IPS-15b (cell line): ENCODE measurements around the gene NT5C3B.
A peak's percentile ranks its signal among the peaks of the same experiment; 100 is the strongest.
"Not testable (repeated sequence)": the region's sequence is repeated elsewhere in the genome, so short reads cannot be mapped to it uniquely, and the experiment has no call there.

Experiments
- H3K27me3 ChIP-seq: one replicate; pipeline ENCODE4 v1.6.1; 2013; ENCODE audit warnings: low read length; ENCODE audit not compliant: control insufficient read depth, insufficient read depth
- H3K36me3 ChIP-seq: one replicate; pipeline ENCODE4 v1.6.1; 2013; ENCODE audit warnings: low read length; ENCODE audit not compliant: control insufficient read depth, insufficient read depth
- H3K4me1 ChIP-seq: one replicate; pipeline ENCODE4 v1.6.1; 2013; ENCODE audit warnings: mild to moderate bottlenecking, low read length; ENCODE audit not compliant: control insufficient read depth, insufficient read depth
- H3K4me3 ChIP-seq: one replicate; pipeline ENCODE4 v1.5.1; 2013; ENCODE audit warnings: low read depth, low read length
- H3K9ac ChIP-seq: one replicate; pipeline ENCODE4 v1.6.1; 2013; ENCODE audit warnings: low read depth, mild to moderate bottlenecking, low read length
- H3K9me3 ChIP-seq: one replicate; pipeline ENCODE4 v1.6.1; 2013; ENCODE audit warnings: mild to moderate bottlenecking, low read length; ENCODE audit not compliant: control insufficient read depth, insufficient read depth

NT5C3B gene

DNA sequence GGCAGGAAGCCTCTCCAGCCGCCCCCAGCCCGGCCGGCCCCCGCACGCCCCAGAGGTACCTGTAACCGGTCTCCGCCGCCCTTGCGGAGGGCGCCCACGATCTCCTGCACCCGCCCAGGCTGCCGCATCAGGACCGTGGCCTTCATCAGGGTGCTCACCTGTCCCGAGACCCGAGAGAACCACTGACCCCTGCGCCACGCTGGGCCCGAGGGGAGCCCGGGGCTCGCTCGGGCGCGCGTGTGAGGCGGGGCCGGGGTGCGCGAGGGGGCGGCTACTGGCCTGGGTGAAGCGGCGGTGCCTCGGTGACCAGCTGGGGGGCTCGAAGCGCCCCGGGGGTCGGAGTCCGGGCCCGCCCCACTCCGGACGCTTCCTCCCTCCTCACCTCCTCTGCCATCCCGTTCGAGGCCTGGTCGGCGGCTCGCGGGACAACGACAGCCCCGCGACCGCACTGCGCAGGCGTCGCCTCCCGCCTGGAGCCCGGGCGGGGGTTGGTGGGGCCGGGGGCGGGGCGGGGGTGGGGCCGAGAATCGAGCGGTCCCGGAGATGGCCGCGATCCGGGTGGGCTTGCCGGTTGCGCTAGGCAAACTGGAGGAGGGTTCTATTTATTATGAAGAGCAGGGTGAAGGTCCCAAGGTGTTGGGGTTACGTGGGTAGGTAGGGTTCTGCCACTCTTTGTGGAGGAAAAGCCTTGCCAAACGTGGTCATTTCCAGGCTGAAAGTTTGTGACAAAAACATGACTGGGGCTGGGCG lies at the start of gene NT5C3B:
Gene NT5C3B (minus strand): TSS at position 433 of the 750 bp plus-strand sequence. CDS start 39 bp downstream, at position 394.
- Histone ChIP-seq H3K36me3 (peaks cover 2% of the 10 kb centered on the region), H3K4me3 (peak within 1 kb of the TSS; percentile 56), H3K9me3 (no peaks in the 10 kb centered on the region), H3K27me3 (peaks cover 5% of the 10 kb centered on the region), H3K4me1 (no peaks in the 10 kb centered on the region), H3K9ac (peak within 1 kb of the TSS; percentile 88)

GRCh38 chr17:41885733-41886132 lies 49.7 kb upstream of the NT5C3B start:
- Histone ChIP-seq H3K27me3 (no peaks in the 10 kb centered on the region), H3K36me3 (peaks cover 60% of the 10 kb centered on the region), H3K9me3 (no peaks in the 10 kb centered on the region), H3K4me1 (peaks cover 3% of the 10 kb centered on the region), H3K9ac (no peak overlapping the region), H3K4me3 (no peak overlapping the region)

- Histone ChIP-seq H3K4me1 (peaks cover 3% of the 10 kb centered on the region), H3K9ac (no peak overlapping the region), H3K36me3 (peaks cover 70% of the 10 kb centered on the region), H3K4me3 (no peak overlapping the region), H3K27me3 (no peaks in the 10 kb centered on the region), H3K9me3 (no peaks in the 10 kb centered on the region)
Measured at GRCh38 chr17:41882756-41883155, 46.7 kb upstream of the NT5C3B start.

DNA sequence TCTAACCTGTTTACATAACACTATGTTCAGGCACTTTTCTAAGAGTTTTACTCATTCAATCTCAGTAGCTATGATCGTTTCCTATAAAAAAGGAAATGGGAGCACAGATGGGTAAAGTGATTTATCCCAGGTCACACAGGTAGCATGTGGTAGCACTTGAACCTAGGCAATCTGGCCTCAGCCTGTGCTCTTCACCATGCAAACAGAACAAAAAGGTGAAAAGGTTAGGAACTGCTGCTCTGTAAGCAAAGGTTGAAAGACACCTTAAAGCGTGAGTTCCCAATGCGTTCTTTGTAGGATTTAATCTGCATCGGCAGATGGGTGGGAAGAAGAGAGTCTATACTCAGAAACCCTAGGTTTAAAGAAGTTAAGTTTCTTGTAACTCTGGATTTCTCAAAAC lies 44.1 kb upstream of the NT5C3B start:
- Histone ChIP-seq H3K9me3 (no peaks in the 10 kb centered on the region), H3K27me3 (no peaks in the 10 kb centered on the region), H3K4me1 (peaks cover 3% of the 10 kb centered on the region), H3K9ac (no peak overlapping the region), H3K36me3 (peaks cover 57% of the 10 kb centered on the region), H3K4me3 (no peak overlapping the region)

DNA sequence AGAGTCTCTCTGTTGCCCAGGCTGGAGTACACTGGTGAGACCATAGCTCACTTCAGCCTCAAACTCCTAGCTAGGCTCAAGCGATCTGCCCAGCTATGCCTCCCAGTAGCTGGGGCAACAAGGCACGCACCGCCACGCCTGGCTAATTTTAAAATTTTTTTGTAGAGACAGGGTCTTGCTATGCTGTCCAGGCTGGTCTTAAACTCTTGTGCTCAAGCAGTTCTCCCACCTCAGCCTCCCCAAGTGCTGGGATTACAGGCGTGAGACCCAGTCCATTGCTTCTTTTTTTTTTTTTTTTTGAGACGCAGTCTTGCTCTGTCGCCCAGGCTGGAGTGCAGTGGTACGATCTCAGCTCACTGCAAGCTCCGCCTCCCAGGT lies 38.2 kb upstream of the NT5C3B start:
- H3K4me3 ChIP-seq, result not testable (repeated sequence)
- peaks cover 64% of the 10 kb centered on the region for H3K36me3 ChIP-seq

GRCh38 chr17:41873559-41874292 lies 37.7 kb upstream of the NT5C3B start:
- no peaks in the 10 kb centered on the region for H3K9me3 ChIP-seq
- peaks cover 68% of the 10 kb centered on the region for H3K36me3 ChIP-seq
- H3K4me3 ChIP-seq, result no peak overlapping the region
- H3K4me1 ChIP-seq, result no peaks in the 10 kb centered on the region
- no peaks in the 10 kb centered on the region for H3K27me3 ChIP-seq
- no peak overlapping the region for H3K9ac ChIP-seq

More for the DNA sequence above, 38.2 kb upstream of the NT5C3B start:
- not testable (repeated sequence) for H3K9ac ChIP-seq, H3K27me3 ChIP-seq, H3K4me1 ChIP-seq, H3K9me3 ChIP-seq

- Histone ChIP-seq H3K4me3 (no peak overlapping the region), H3K36me3 (peaks cover 53% of the 10 kb centered on the region), H3K4me1 (no peaks in the 10 kb centered on the region), H3K9me3 (no peaks in the 10 kb centered on the region), H3K9ac (no peak overlapping the region), H3K27me3 (no peaks in the 10 kb centered on the region)
Measured at GRCh38 chr17:41871789-41872188, 35.8 kb upstream of the NT5C3B start.

DNA sequence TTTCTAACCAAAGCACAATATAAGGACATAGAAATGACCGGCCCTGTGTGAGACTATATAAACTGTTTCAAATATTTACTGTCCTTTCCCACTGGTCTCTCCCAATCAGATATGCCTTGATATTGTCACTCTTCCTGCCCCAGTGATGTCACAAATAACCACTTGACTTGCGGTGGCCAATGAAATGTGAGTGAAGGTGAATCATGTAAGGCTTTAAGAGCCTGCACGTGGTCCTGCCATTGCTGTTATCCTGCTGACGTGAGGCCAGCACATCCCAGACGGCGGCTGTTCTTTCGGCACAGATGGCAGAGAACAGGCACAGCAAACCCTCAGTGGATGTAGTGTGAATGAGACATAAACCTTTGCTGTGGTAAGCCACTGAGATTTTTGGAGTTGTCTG lies 34.6 kb upstream of the NT5C3B start:
- Histone ChIP-seq H3K27me3 (no peaks in the 10 kb centered on the region), H3K4me3 (no peak overlapping the region), H3K9ac (no peak overlapping the region), H3K4me1 (no peaks in the 10 kb centered on the region), H3K9me3 (no peaks in the 10 kb centered on the region), H3K36me3 (peaks cover 53% of the 10 kb centered on the region)

DNA sequence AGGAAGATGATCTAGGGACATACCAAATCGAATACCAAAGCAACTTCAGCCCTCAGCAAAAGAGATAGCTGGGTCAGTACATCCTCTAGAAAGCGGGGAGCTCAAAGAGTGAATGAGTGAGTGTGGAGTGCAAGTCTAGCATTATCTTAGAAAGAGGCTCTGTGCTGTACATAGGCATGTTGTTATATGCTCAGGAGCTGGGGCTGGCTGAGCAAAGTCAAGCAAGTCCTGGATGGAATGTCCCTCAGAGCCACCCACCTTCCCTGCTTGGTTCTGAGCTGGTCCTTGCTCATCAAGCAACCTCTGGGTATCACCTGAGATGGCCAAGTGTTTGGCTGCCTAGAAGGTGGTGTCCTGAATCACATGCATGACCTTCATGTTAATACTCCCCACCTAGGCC lies 34.1 kb upstream of the NT5C3B start:
- Histone ChIP-seq H3K9ac (no peak overlapping the region), H3K27me3 (no peaks in the 10 kb centered on the region), H3K9me3 (no peaks in the 10 kb centered on the region), H3K4me1 (no peaks in the 10 kb centered on the region), H3K36me3 (peaks cover 53% of the 10 kb centered on the region), H3K4me3 (no peak overlapping the region)

- no peaks in the 10 kb centered on the region for H3K27me3 ChIP-seq
- no peak overlapping the region for H3K9ac ChIP-seq
- no peaks in the 10 kb centered on the region for H3K9me3 ChIP-seq
- H3K4me3 ChIP-seq, result no peak overlapping the region
- peaks cover 53% of the 10 kb centered on the region for H3K36me3 ChIP-seq
- no peaks in the 10 kb centered on the region for H3K4me1 ChIP-seq
Measured at GRCh38 chr17:41869426-41869825, 33.4 kb upstream of the NT5C3B start.

DNA sequence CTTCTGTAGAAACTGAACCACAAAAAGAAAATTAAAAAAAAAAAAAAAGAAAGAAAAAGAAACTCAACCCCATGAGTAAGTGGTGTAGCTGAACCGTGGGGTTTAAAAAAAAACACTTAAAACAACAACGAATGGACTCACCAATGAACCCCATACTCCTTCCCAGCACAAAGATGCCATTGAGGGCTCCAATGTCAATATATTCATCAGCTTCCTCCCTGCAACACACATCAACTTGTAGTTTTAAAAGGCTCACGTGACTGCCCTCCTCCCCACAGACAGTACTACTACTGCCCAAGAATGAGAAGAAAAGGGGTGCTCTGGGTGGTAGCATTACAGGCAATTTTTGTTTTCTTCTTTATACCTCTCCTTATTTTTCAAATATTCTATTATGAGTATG lies 32.5 kb upstream of the NT5C3B start:
- Histone ChIP-seq H3K4me3 (no peak overlapping the region), H3K36me3 (peaks cover 44% of the 10 kb centered on the region), H3K27me3 (no peaks in the 10 kb centered on the region), H3K4me1 (peaks cover 4% of the 10 kb centered on the region), H3K9me3 (no peaks in the 10 kb centered on the region), H3K9ac (no peak overlapping the region)

GRCh38 chr17:41865596-41865893 lies 29.5 kb upstream of the NT5C3B start:
- Histone ChIP-seq H3K27me3 (no peaks in the 10 kb centered on the region), H3K4me1 (peaks cover 20% of the 10 kb centered on the region), H3K9ac (no peak overlapping the region), H3K36me3 (peaks cover 20% of the 10 kb centered on the region), H3K4me3 (peak overlapping the region; percentile 46), H3K9me3 (no peaks in the 10 kb centered on the region)
